ENCODE measurements around the gene DCLK1.

DNA sequence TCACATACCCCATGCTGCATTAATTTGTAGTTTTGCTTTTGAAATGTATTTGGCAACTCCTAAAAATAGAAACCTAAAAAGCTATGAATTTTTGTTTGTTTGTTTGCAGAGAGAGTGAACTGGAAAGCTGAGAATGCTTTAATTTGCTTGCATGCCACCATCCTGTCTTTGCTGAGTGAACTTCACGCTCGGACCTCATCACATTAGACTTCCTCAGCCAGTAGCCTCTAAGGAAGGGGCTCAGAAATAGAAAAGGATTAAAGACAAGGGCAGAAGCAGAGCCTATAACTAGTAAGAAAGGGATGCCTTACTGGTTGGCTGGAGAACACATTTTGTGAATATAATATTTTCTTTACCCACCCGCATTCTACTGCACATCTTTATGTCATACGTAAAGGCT is 275.1 kb downstream of the DCLK1 start:
- TF ChIP-seq POLR2AphosphoS5 (IDR thresholded peaks at IDR 0.05; ENCODE audit: insufficient read depth in 1 of 2, low read depth in 1 of 2) = no peak
- TF ChIP-seq, protein P1, sequence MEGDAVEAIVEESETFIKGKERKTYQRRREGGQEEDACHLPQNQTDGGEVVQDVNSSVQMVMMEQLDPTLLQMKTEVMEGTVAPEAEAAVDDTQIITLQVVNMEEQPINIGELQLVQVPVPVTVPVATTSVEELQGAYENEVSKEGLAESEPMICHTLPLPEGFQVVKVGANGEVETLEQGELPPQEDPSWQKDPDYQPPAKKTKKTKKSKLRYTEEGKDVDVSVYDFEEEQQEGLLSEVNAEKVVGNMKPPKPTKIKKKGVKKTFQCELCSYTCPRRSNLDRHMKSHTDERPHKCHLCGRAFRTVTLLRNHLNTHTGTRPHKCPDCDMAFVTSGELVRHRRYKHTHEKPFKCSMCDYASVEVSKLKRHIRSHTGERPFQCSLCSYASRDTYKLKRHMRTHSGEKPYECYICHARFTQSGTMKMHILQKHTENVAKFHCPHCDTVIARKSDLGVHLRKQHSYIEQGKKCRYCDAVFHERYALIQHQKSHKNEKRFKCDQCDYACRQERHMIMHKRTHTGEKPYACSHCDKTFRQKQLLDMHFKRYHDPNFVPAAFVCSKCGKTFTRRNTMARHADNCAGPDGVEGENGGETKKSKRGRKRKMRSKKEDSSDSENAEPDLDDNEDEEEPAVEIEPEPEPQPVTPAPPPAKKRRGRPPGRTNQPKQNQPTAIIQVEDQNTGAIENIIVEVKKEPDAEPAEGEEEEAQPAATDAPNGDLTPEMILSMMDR (IDR thresholded peaks at IDR 0.05) = no peak

Data from vagina (tissue), 2 donors.